ENCODE data around the gene BEND3.

- TF ChIP-seq EZH2 (IDR thresholded peaks at IDR 0.05; ENCODE audit: insufficient read depth, low read length) (no peak), CTCF (IDR thresholded peaks at IDR 0.05; ENCODE audit: insufficient read depth, low read depth, low read length) (no peak)
These were observed 9.2 kb downstream of the BEND3 start for GRCh38 chr6:107106165-107106564.
